Chondrocyte (in vitro differentiated cells): ENCODE measurements around the gene LRRC8D. TPM values are rescaled to one million over a fixed set of nuclear protein-coding genes. Genes with fewer than 3 reads are reported as not detected.

Experiments used
- DNase-seq: peaks from one replicate; pipeline ENCODE4 v3.0.0; 2021; ENCODE audit warnings: mixed read lengths, low spot score
- H3K27ac Mint-ChIP-seq: one replicate; pipeline ENCODE4 v1.8.0; 2021; ENCODE audit warnings: mild to moderate bottlenecking, moderate library complexity, mixed read lengths; ENCODE audit not compliant: unreplicated experiment
- H3K27me3 Mint-ChIP-seq: 2 replicates; pipeline ENCODE4 v1.8.0; 2021; ENCODE audit warnings: low read depth, mixed read lengths
- H3K36me3 Mint-ChIP-seq: 2 replicates; pipeline ENCODE4 v1.8.0; 2021; ENCODE audit warnings: low read depth, mixed read lengths
- H3K4me1 Mint-ChIP-seq: 2 replicates; pipeline ENCODE4 v1.8.0; 2021; ENCODE audit warnings: low read depth, mild to moderate bottlenecking, mixed read lengths
- H3K4me3 Mint-ChIP-seq: one replicate; pipeline ENCODE4 v1.8.0; 2021; ENCODE audit warnings: mild to moderate bottlenecking, moderate library complexity, mixed read lengths; ENCODE audit not compliant: unreplicated experiment
- H3K9me3 Mint-ChIP-seq: 2 replicates; pipeline ENCODE4 v1.8.0; 2021; ENCODE audit warnings: low read depth, mixed read lengths
- total RNA-seq: library from RNA; stranded (reverse); gene quantifications from 3 replicates; pipeline ENCODE4 v1.2.1, GENCODE V29; 2021
- TF ChIP-seq, protein P1 (sequence below): fragments of 200-600 bp; sonication (generic); IDR thresholded peaks from 2 replicates; pipeline ENCODE4 v1.5.0; 2021; ENCODE audit warnings: antibody characterized with exemption, mild to moderate bottlenecking, moderate library complexity

LRRC8D gene
- total RNA-seq, 1 donor from 2014 or later, result 14.9 TPM

DNA sequence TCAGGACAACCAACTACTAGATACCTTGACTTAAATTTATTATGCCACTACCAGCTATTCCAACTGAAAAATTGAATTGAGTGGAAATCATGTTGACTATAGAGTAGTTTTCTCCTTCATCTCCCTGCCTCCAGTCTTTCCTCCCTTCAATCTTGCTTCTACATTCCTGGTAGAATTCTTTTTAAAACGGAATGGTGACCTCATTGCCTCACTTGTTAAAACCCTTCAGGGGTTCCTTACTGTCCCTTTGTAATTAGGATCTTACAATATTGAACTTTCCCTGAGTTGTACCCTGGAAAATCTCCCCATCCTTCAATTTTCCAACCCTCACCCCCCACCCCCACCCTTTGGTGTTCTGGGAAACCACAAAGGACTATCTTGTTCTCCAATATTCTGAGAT lies 91.2 kb downstream of the LRRC8D start:
- Mint-ChIP-seq H3K4me3 (no peak overlapping the region), H3K27me3 (no peaks in the 10 kb centered on the region), H3K4me1 (peaks cover 47% of the 10 kb centered on the region), H3K9me3 (no peaks in the 10 kb centered on the region), H3K36me3 (no peaks in the 10 kb centered on the region), H3K27ac (peak overlapping the region; percentile 71)
- no peak for DNase-seq
- TF ChIP-seq, protein P1, sequence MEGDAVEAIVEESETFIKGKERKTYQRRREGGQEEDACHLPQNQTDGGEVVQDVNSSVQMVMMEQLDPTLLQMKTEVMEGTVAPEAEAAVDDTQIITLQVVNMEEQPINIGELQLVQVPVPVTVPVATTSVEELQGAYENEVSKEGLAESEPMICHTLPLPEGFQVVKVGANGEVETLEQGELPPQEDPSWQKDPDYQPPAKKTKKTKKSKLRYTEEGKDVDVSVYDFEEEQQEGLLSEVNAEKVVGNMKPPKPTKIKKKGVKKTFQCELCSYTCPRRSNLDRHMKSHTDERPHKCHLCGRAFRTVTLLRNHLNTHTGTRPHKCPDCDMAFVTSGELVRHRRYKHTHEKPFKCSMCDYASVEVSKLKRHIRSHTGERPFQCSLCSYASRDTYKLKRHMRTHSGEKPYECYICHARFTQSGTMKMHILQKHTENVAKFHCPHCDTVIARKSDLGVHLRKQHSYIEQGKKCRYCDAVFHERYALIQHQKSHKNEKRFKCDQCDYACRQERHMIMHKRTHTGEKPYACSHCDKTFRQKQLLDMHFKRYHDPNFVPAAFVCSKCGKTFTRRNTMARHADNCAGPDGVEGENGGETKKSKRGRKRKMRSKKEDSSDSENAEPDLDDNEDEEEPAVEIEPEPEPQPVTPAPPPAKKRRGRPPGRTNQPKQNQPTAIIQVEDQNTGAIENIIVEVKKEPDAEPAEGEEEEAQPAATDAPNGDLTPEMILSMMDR, result no peak

DNA sequence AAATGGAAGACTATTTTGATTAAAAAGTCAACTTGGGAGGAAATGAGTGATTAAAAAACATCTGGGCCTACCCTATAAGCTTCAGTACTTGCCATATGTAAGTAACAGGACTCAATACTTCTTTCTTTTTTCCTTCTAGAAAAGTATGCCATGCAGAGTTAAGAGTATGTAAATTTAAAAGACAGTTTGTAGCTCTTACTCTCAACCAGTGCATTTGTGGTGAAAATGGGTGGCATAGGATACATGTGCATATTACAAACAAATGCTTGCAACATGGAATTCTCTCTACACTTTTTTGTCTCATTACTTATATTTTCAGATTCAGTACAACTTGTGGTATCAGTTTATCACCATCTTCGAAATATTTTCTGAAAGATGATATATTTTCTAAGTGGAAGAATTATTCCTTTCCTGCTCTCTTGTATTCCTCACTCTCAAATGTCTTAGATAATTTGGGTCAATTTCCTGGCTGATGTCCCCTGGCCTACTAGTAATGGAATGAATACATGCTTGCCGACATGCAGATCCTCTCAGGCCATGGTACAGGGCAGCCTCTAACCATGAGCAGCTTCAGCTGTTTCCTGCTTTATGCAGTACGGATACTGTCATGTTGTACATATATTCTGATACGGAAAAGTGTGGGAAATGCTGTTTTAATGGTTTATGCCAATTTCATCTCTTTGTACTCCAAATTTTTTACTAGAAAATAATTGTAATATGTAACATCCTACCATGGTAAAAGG lies 92.7 kb downstream of the LRRC8D start:
- DNase-seq, result no peak
- H3K27me3 Mint-ChIP-seq, result no peaks in the 10 kb centered on the region
- H3K9me3 Mint-ChIP-seq, result no peaks in the 10 kb centered on the region
- no peaks in the 10 kb centered on the region for H3K36me3 Mint-ChIP-seq
- peaks cover 34% of the 10 kb centered on the region for H3K4me1 Mint-ChIP-seq
- H3K27ac Mint-ChIP-seq, result no peak overlapping the region
- H3K4me3 Mint-ChIP-seq, result no peak overlapping the region
- TF ChIP-seq, protein P1, result no peak

DNA sequence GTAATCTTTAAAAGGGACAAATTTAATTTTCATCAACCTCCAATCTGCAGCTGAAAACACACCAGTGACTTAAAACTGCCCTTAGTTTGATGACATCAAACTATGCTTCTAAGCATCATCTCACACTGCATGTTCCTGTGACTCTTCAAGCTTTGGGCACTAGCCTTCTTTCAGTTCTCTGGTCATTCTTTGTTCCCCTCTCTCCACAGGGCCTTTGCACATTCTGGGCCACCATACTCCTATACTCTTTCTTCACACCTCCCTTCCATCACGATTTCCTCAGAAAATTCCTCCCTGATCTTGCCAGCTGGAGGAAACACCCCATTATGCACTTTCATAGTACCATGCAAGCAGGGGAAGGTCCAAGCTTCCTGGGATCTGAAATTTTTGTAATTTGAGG lies 96.5 kb downstream of the LRRC8D start:
- Mint-ChIP-seq H3K4me3 (no peak overlapping the region), H3K9me3 (no peaks in the 10 kb centered on the region), H3K4me1 (peaks cover 2% of the 10 kb centered on the region), H3K27me3 (no peaks in the 10 kb centered on the region), H3K36me3 (no peaks in the 10 kb centered on the region), H3K27ac (no peak overlapping the region)
- TF ChIP-seq, protein P1, result no peak
- no peak for DNase-seq

DNA sequence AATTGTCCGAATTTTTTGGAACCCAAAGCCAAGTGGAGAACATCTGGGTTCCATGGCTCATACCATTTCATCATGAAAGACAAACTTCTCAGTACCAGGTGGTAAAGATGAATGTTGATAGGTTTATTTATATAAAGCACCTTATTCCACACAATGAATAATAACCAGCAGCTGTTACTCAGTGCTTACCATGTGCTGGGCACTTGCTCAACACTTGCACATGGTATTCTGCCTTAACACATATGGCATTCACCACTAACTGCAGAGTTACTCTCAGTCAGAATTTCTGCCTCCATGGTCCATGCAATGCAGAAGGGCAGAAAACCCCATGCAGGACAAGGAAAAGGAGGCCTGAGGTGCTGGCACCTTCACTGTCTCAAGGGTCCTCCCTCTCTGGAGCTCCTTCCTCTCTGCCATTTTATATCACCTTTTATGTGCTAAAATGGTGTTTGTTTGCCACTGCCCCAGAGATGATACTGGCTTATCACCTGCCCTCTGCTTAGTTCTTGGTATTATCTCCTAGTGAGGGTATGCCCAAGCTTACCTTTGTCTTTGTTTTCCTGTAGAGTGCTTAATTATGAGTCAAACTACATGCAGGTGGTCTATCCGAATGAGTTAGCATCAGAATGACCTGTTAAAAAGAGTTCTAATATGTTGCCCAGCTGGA lies 97.4 kb downstream of the LRRC8D start:
- no peak for DNase-seq
- Mint-ChIP-seq H3K9me3 (no peaks in the 10 kb centered on the region), H3K27ac (no peak overlapping the region), H3K36me3 (peaks cover under 1% of the 10 kb centered on the region), H3K27me3 (no peaks in the 10 kb centered on the region), H3K4me3 (no peak overlapping the region), H3K4me1 (no peaks in the 10 kb centered on the region)
- TF ChIP-seq, protein P1, result no peak

DNA sequence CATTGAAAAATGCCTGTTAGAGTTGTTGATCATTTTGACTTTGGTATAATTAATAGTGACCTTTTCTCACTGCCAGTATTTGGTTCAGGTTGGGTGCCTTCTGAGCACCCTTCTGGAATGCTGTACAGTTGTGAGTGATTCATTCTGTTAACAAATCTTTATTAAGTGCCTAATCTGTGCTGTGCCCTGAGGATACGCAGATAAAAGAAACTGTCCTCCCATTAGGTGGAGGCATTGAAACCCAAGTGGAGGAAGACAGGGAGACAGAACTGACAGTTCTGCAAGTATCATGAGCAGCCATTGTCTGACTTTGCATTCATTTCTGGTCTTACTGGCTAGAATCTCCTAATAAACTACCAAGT lies 97.9 kb downstream of the LRRC8D start:
- TF ChIP-seq, protein P1, result no peak
- Mint-ChIP-seq H3K4me1 (no peaks in the 10 kb centered on the region), H3K4me3 (no peak overlapping the region), H3K9me3 (peaks cover 5% of the 10 kb centered on the region), H3K27ac (no peak overlapping the region), H3K36me3 (peaks cover 5% of the 10 kb centered on the region), H3K27me3 (no peaks in the 10 kb centered on the region)
- no peak for DNase-seq
